ENCODE data around the gene PPIE. TPM values are rescaled to one million over a fixed set of nuclear protein-coding genes. Genes with fewer than 3 reads are reported as not detected.

PPIE gene
- total and polyA plus RNA-seq, 2 of the 13 experiments (the other 11 are each of a cell fraction or from before 2014, with no cell fraction given): 15.3 to 26.3 TPM

DNA sequence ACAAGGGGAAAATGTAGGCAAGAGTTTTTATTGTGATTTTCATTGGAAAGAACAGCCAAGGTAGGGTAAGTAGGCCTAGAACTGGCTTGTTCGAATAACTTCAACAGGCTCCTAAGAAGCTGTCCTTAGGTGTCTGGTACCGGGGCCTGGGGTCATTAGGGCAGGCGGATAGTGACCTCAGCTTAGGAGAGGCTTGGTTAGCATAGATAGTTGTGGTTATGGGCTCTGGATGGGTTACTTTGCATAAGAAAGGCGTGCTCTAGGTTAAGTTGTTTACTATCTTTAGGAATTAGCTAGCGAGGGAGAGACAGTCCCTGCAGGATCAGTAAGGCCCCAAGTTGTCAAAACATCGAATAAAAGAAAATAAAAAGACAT, 26.7 kb upstream of the PPIE start:
- WGBS (ENCODE audit: low lambda C conversion rate): 43% methylated on average over 6 of the region's 6 CpGs
- FAIRE-seq: no peak
- no peak overlapping the region for H3K27ac ChIP-seq (ENCODE audit: extremely low read length, insufficient read depth, low read length)
- H3K27me3 ChIP-seq (ENCODE audit: control insufficient read depth in 1 of 2, insufficient read depth in 2 of 2, low read length in 2 of 2): no peaks in the 10 kb centered on the region; a peak in 1 of 5 replicates
- peaks cover 11% of the 10 kb centered on the region; the same call in 1 of the 2 replicates for H3K4me1 ChIP-seq (ENCODE audit: insufficient read depth, low read length)
- intact Hi-C loops (cut with micrococcal nuclease; ENCODE audit: unreplicated experiment): no loop called here
- no peaks in the 10 kb centered on the region for H3K79me2 ChIP-seq (ENCODE audit: insufficient read depth, low read length)
- DNase-seq (ENCODE audit: low spot score): no peak
- ChIA-PET CTCF (ENCODE audit: low intra/inter-chr PET ratio, low total read pairs) (no interaction called here), POLR2A (no interaction called here)
- no peak overlapping the region for H2AFZ ChIP-seq (ENCODE audit: low read length)
- H3K9me3 ChIP-seq (ENCODE audit: low read length): no peaks in the 10 kb centered on the region
- in situ Hi-C loops (cut with HindIII; ENCODE audit: extremely low pct_ligation_motif_present, low pct_unique_long_range_greater_than_20kb): no loop called here
- H3K4me3 ChIP-seq (replicated peaks in 1 of 3; ENCODE audit: insufficient read depth in 1 of 3, low read depth in 2 of 3, low read length in 3 of 3): no peak overlapping the region
- H3K36me3 ChIP-seq (replicated peaks in 1 of 2; ENCODE audit: control insufficient read depth in 1 of 2, insufficient read depth in 2 of 2, low read length in 2 of 2): no peaks in the 10 kb centered on the region
- ATAC-seq: no peak
- no peak overlapping the region for H3K4me2 ChIP-seq (ENCODE audit: low read depth, low read length)
- no peaks in the 10 kb centered on the region for H4K20me1 ChIP-seq (ENCODE audit: insufficient read depth, low read length)
- no peak overlapping the region for H3K9ac ChIP-seq (ENCODE audit: insufficient read depth, low read depth, low read length)
- no peak for TF ChIP-seq ZNF780A (CRISPR knock-in tag; IDR thresholded peaks at IDR 0.05)
- TF ChIP-seq KLF15 (CRISPR knock-in tag; IDR thresholded peaks at IDR 0.05; ENCODE audit: borderline replicate concordance): no peak
- TF ChIP-seq MED8 (CRISPR knock-in tag; IDR thresholded peaks at IDR 0.05; ENCODE audit: insufficient replicate concordance): no peak
- no peak for TF ChIP-seq RXRA (CRISPR knock-in tag; IDR thresholded peaks at IDR 0.05)
- TF ChIP-seq ZNF432 (CRISPR knock-in tag; IDR thresholded peaks at IDR 0.05; ENCODE audit: borderline replicate concordance): no peak
- TF ChIP-seq GATAD1 (CRISPR knock-in tag; IDR thresholded peaks at IDR 0.05): no peak
- TF ChIP-seq, protein P1, sequence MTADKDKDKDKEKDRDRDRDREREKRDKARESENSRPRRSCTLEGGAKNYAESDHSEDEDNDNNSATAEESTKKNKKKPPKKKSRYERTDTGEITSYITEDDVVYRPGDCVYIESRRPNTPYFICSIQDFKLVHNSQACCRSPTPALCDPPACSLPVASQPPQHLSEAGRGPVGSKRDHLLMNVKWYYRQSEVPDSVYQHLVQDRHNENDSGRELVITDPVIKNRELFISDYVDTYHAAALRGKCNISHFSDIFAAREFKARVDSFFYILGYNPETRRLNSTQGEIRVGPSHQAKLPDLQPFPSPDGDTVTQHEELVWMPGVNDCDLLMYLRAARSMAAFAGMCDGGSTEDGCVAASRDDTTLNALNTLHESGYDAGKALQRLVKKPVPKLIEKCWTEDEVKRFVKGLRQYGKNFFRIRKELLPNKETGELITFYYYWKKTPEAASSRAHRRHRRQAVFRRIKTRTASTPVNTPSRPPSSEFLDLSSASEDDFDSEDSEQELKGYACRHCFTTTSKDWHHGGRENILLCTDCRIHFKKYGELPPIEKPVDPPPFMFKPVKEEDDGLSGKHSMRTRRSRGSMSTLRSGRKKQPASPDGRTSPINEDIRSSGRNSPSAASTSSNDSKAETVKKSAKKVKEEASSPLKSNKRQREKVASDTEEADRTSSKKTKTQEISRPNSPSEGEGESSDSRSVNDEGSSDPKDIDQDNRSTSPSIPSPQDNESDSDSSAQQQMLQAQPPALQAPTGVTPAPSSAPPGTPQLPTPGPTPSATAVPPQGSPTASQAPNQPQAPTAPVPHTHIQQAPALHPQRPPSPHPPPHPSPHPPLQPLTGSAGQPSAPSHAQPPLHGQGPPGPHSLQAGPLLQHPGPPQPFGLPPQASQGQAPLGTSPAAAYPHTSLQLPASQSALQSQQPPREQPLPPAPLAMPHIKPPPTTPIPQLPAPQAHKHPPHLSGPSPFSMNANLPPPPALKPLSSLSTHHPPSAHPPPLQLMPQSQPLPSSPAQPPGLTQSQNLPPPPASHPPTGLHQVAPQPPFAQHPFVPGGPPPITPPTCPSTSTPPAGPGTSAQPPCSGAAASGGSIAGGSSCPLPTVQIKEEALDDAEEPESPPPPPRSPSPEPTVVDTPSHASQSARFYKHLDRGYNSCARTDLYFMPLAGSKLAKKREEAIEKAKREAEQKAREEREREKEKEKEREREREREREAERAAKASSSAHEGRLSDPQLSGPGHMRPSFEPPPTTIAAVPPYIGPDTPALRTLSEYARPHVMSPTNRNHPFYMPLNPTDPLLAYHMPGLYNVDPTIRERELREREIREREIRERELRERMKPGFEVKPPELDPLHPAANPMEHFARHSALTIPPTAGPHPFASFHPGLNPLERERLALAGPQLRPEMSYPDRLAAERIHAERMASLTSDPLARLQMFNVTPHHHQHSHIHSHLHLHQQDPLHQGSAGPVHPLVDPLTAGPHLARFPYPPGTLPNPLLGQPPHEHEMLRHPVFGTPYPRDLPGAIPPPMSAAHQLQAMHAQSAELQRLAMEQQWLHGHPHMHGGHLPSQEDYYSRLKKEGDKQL (CRISPR knock-in tag; IDR thresholded peaks at IDR 0.05; ENCODE audit: low read depth): no peak
- BruUV-seq (replicated peaks): no TSS peak
